Nucleus accumbens (tissue), 56 donors: ENCODE data around the gene ARL8B.

Source experiments
- DNase-seq, 56 donors: peaks; one replicate each; lab custom pipeline; 2025; lab: John Stamatoyannopoulos, UW

Gene ARL8B

GRCh38 chr3:5201536-5201935 lies 79.4 kb downstream of the ARL8B start:
- no peak for DNase-seq

- DNase-seq = peak in 1 of 56 donors; percentile 19
These were observed 80.1 kb downstream of the ARL8B start for GRCh38 chr3:5202222-5202621.

- DNase-seq = no peak
These were observed 83.3 kb downstream of the ARL8B start for GRCh38 chr3:5205165-5205941.

- no peak for DNase-seq
These were observed 88.8 kb downstream of the ARL8B start for GRCh38 chr3:5210926-5211325.

GRCh38 chr3:5212628-5213573 lies 90.8 kb downstream of the ARL8B start:
- DNase-seq = peak in 2 of 56 donors; percentile 10 to 14

- DNase-seq = no peak
These were observed 91.5 kb downstream of the ARL8B start for GRCh38 chr3:5213574-5213966.

- DNase-seq = no peak
These were observed 92.3 kb downstream of the ARL8B start for GRCh38 chr3:5214352-5214751.

GRCh38 chr3:5217824-5218595 lies 95.9 kb downstream of the ARL8B start:
- peak in 26 of 56 donors; percentile 7 to 69 (median 25) for DNase-seq

GRCh38 chr3:5218815-5219214 lies 96.7 kb downstream of the ARL8B start:
- DNase-seq = no peak

GRCh38 chr3:5219216-5219615 lies 97.1 kb downstream of the ARL8B start:
- DNase-seq = no peak

GRCh38 chr3:5220193-5220592 lies 98.1 kb downstream of the ARL8B start:
- no peak for DNase-seq

- DNase-seq = no peak
These were observed 98.8 kb downstream of the ARL8B start for GRCh38 chr3:5220667-5221431.

- DNase-seq = no peak
These were observed 99.6 kb downstream of the ARL8B start for GRCh38 chr3:5221701-5222100.

- DNase-seq = no peak
These were observed 100.4 kb downstream of the ARL8B start for GRCh38 chr3:5222283-5223005.

GRCh38 chr3:5226783-5227182 lies 104.7 kb downstream of the ARL8B start:
- DNase-seq = no peak

- DNase-seq = no peak
These were observed 105.7 kb downstream of the ARL8B start for GRCh38 chr3:5227812-5228211.

GRCh38 chr3:5229414-5229813 lies 107.3 kb downstream of the ARL8B start:
- no peak for DNase-seq
